ENCODE data around the gene MBD5.

- TF ChIP-seq, protein P1, sequence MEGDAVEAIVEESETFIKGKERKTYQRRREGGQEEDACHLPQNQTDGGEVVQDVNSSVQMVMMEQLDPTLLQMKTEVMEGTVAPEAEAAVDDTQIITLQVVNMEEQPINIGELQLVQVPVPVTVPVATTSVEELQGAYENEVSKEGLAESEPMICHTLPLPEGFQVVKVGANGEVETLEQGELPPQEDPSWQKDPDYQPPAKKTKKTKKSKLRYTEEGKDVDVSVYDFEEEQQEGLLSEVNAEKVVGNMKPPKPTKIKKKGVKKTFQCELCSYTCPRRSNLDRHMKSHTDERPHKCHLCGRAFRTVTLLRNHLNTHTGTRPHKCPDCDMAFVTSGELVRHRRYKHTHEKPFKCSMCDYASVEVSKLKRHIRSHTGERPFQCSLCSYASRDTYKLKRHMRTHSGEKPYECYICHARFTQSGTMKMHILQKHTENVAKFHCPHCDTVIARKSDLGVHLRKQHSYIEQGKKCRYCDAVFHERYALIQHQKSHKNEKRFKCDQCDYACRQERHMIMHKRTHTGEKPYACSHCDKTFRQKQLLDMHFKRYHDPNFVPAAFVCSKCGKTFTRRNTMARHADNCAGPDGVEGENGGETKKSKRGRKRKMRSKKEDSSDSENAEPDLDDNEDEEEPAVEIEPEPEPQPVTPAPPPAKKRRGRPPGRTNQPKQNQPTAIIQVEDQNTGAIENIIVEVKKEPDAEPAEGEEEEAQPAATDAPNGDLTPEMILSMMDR (conservative IDR thresholded peaks at IDR 0.05), result no peak
- no peak for TF ChIP-seq ZFX (IDR thresholded peaks at IDR 0.05)
These were observed 284.6 kb downstream of the MBD5 start for GRCh38 chr2:148305476-148305875.
